HEK293 (cell line): ENCODE data around the gene MAVS.

Source experiments
- CTCF ChIA-PET: fragments of 350-600 bp; formaldehyde crosslinking; extraction: SDS; loops from one replicate; lab custom pipeline; 2021; ENCODE audit warnings: antibody characterized with exemption; lab: Yijun Ruan, JAX
- POLR2A ChIA-PET: fragments of 300-600 bp; formaldehyde crosslinking; extraction: SDS; loops from one replicate; lab custom pipeline; 2020; ENCODE audit warnings: antibody characterized with exemption, inconsistent platforms; lab: Yijun Ruan, JAX
- H3K27ac ChIP-seq: fragments of 200-500 bp; sonication (Bioruptor generic); 2 replicates; pipeline ENCODE4 v1.5.1; 2014; ENCODE audit warnings: low read depth, low read length, control low read depth, inconsistent platforms; ENCODE audit errors: extremely low read depth
- H3K36me3 ChIP-seq, 2 experiments: fragments of 200-500 bp in 1 of 2; sonication (Bioruptor generic) in 1 of 2; 1 replicate in 1 of 2; 2 replicates in 1 of 2; pipeline ENCODE4 v1.5.1; 2014 to 2017; ENCODE audit warnings: inconsistent platforms in 2 of 2, low read length in 2 of 2; ENCODE audit not compliant: control insufficient read depth in 2 of 2, insufficient read depth in 1 of 2
- H3K4me1 ChIP-seq: fragments of 200-500 bp; sonication (Bioruptor generic); 2 replicates; pipeline ENCODE4 v1.5.1; 2014; ENCODE audit warnings: mild to moderate bottlenecking, low read length, inconsistent platforms; ENCODE audit not compliant: control insufficient read depth, insufficient read depth
- H3K4me3 ChIP-seq: 2 replicates; pipeline ENCODE4 v1.5.1; 2011; ENCODE audit warnings: low read depth, mild to moderate bottlenecking, control low read depth, low read length, moderate library complexity
- H3K9me3 ChIP-seq: fragments of 200-500 bp; sonication (Bioruptor generic); 2 replicates; pipeline ENCODE4 v1.5.1; 2014; ENCODE audit warnings: low read depth, low read length, inconsistent platforms; ENCODE audit not compliant: control insufficient read depth, insufficient read depth
- AEBP2 ChIP-seq: fragments of 450-650 bp; formaldehyde crosslinking; IDR thresholded peaks from 2 replicates; pipeline ENCODE4 v1.5.1; 2016; ENCODE audit warnings: missing biosample characterization, missing genetic modification characterization, borderline replicate concordance
- FEZF1 ChIP-seq: fragments of 450-650 bp; formaldehyde crosslinking; IDR thresholded peaks from 2 replicates; pipeline ENCODE4 v1.5.1; 2016; ENCODE audit warnings: missing biosample characterization, missing genetic modification characterization
- MZF1 ChIP-seq: fragments of 450-650 bp; formaldehyde crosslinking; IDR thresholded peaks from 2 replicates; pipeline ENCODE4 v1.5.1; 2017; ENCODE audit warnings: missing biosample characterization, missing genetic modification characterization, borderline replicate concordance
- ZBTB8A ChIP-seq: fragments of 450-650 bp; formaldehyde crosslinking; IDR thresholded peaks from 2 replicates; pipeline ENCODE4 v1.5.1; 2016; ENCODE audit warnings: missing biosample characterization, missing genetic modification characterization
- ZNF132 ChIP-seq: fragments of 450-650 bp; formaldehyde crosslinking; IDR thresholded peaks from 2 replicates; pipeline ENCODE4 v1.5.1; 2017; ENCODE audit warnings: missing biosample characterization, missing genetic modification characterization, borderline replicate concordance
- ZNF280C ChIP-seq: fragments of 450-650 bp; formaldehyde crosslinking; IDR thresholded peaks from 2 replicates; pipeline ENCODE4 v1.5.1; 2016; ENCODE audit warnings: missing biosample characterization, missing genetic modification characterization
- ZNF335 ChIP-seq: fragments of 450-650 bp; formaldehyde crosslinking; conservative IDR thresholded peaks from 2 replicates; pipeline ENCODE4 v1.5.1; 2016; ENCODE audit warnings: missing biosample characterization, missing genetic modification characterization
- ZNF433 ChIP-seq: fragments of 450-650 bp; formaldehyde crosslinking; IDR thresholded peaks from 2 replicates; pipeline ENCODE4 v1.5.1; 2016; ENCODE audit warnings: missing biosample characterization, missing genetic modification characterization, low read depth
- ZNF514 ChIP-seq: fragments of 450-650 bp; formaldehyde crosslinking; IDR thresholded peaks from 2 replicates; pipeline ENCODE4 v1.5.1; 2016; ENCODE audit warnings: missing biosample characterization, missing genetic modification characterization
- ZNF529 ChIP-seq: fragments of 450-650 bp; formaldehyde crosslinking; IDR thresholded peaks from 2 replicates; pipeline ENCODE4 v1.5.1; 2017; ENCODE audit warnings: missing genetic modification characterization, missing biosample characterization; ENCODE audit not compliant: insufficient replicate concordance
- ZNF548 ChIP-seq: fragments of 450-650 bp; formaldehyde crosslinking; IDR thresholded peaks from 2 replicates; pipeline ENCODE4 v1.5.1; 2016; ENCODE audit warnings: missing biosample characterization, missing genetic modification characterization
- ZNF585B ChIP-seq: fragments of 450-650 bp; formaldehyde crosslinking; IDR thresholded peaks from 2 replicates; pipeline ENCODE4 v1.5.1; 2016; ENCODE audit warnings: missing biosample characterization, missing genetic modification characterization
- ZNF600 ChIP-seq: fragments of 450-650 bp; formaldehyde crosslinking; IDR thresholded peaks from 2 replicates; pipeline ENCODE4 v1.5.1; 2016; ENCODE audit warnings: missing biosample characterization, missing genetic modification characterization
- ZNF639 ChIP-seq: fragments of 450-650 bp; formaldehyde crosslinking; IDR thresholded peaks from 2 replicates; pipeline ENCODE4 v1.5.1; 2016; ENCODE audit warnings: missing biosample characterization, missing genetic modification characterization
- ZNF677 ChIP-seq: fragments of 450-650 bp; IDR thresholded peaks from 2 replicates; pipeline ENCODE4 v1.5.0; 2018; ENCODE audit warnings: missing biosample characterization, mild to moderate bottlenecking, missing genetic modification characterization, moderate library complexity

MAVS gene

GRCh38 chr20:3847429-3847940 lies 851 bp downstream of the MAVS start (continued):
- TF ChIP-seq ZNF677 (tag by site-specific recombination): no peak
- TF ChIP-seq ZNF433 (tag by site-specific recombination): no peak
- TF ChIP-seq ZNF514 (tag by site-specific recombination): no peak
- no peak for TF ChIP-seq MZF1 (tag by site-specific recombination)
- no peak for TF ChIP-seq ZNF548 (tag by site-specific recombination)
- TF ChIP-seq ZNF529 (tag by site-specific recombination): no peak

- Histone ChIP-seq H3K9me3 (no peaks in the 10 kb centered on the region), H3K4me1 (peaks cover 8% of the 10 kb centered on the region), H3K36me3 (peaks cover 0 to 7% of the 10 kb centered on the region in 2 experiments; a peak in 2 of 3 replicates), H3K27ac (no peak overlapping the region), H3K4me3 (no peak overlapping the region)
- TF ChIP-seq ZNF280C (tag by site-specific recombination) (no peak), ZNF600 (tag by site-specific recombination) (0 out of 2 replicates have a peak, but pooled peaks have one; percentile 52)
- ChIA-PET POLR2A (interaction anchor here (1.0 kb wide), 1 partner anchor 18 kb away, joined by 3 read pairs; no protein-coding TSS in a partner anchor), CTCF (no interaction called here)
Measured at GRCh38 chr20:3848565-3848964, 1.9 kb downstream of the MAVS start.

GRCh38 chr20:3854462-3854871 lies 7.8 kb downstream of the MAVS start:
- Histone ChIP-seq H3K36me3 (peaks cover 36 to 44% of the 10 kb centered on the region in 2 experiments), H3K27ac (no peak overlapping the region), H3K4me1 (no peaks in the 10 kb centered on the region), H3K4me3 (no peak overlapping the region), H3K9me3 (no peaks in the 10 kb centered on the region)
- CTCF ChIA-PET: interaction anchor here (0.5 to 2.8 kb wide), 21 partner anchors 10 to 203 kb away, joined by 3 to 26 read pairs (median 4); partner anchors contain the start of genes AP5S1, CDC25B, CENPB and SPEF1
- POLR2A ChIA-PET: interaction anchor here (0.6 to 1.7 kb wide), 9 partner anchors 9 to 581 kb away, joined by 3 to 8 read pairs (median 3); partner anchors contain the start of genes AP5S1, ATRN, CDC25B and SPEF1
- no peak for TF ChIP-seq ZBTB8A (tag by site-specific recombination)
- TF ChIP-seq ZNF132 (tag by site-specific recombination): no peak
- no peak for TF ChIP-seq AEBP2
- TF ChIP-seq ZNF639 (tag by site-specific recombination): no peak
- no peak for TF ChIP-seq ZNF585B (tag by site-specific recombination)
- no peak for TF ChIP-seq FEZF1 (tag by site-specific recombination)
- TF ChIP-seq ZNF335 (tag by site-specific recombination): no peak
